HG02571 (cell line): ENCODE data around the gene ATXN7L3B.
"Not testable (repeated sequence)": the region's sequence is repeated elsewhere in the genome, so short reads cannot be mapped to it uniquely, and the experiment has no call there.

Experiments used
- ATAC-seq: cut with Tn5 transposase; IDR thresholded peaks from one replicate; pipeline ENCODE4 v1.9.1; 2021; ENCODE audit warnings: mild to moderate bottlenecking, moderate library complexity; ENCODE audit not compliant: unreplicated experiment

The ATXN7L3B gene, protein sequence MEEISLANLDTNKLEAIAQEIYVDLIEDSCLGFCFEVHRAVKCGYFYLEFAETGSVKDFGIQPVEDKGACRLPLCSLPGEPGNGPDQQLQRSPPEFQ

DNA sequence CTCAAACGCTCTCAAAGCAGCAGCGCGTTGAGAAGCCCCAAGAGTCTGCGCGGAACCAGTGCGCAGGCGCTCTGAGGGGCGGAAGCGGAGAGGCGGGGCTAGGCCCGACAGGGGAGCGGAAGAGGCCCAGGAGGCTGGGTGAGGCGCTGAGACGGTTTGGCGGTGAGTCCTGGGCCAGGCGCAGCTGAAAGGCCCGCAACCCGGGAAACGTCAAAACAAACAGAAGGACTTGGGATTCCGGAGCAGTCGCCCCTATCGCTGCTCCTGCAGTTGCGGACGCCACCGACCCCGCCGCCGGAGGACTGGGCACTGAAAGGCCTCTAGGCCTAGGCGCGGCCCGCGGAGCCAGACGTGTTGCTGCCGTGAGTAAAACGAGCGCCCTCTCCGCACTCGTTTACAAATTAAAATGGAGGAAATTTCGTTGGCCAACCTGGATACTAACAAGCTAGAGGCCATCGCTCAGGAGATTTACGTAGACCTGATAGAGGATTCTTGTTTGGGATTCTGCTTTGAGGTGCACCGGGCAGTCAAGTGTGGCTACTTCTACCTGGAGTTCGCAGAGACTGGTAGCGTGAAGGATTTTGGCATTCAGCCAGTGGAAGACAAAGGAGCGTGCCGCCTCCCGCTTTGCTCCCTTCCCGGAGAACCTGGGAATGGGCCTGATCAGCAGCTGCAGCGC is at the start of gene ATXN7L3B:
Gene ATXN7L3B (plus strand): TSS at position 129 of the 679 bp plus-strand sequence. CDS start 278 bp downstream, at position 407.
- peak; percentile 98 for ATAC-seq

DNA sequence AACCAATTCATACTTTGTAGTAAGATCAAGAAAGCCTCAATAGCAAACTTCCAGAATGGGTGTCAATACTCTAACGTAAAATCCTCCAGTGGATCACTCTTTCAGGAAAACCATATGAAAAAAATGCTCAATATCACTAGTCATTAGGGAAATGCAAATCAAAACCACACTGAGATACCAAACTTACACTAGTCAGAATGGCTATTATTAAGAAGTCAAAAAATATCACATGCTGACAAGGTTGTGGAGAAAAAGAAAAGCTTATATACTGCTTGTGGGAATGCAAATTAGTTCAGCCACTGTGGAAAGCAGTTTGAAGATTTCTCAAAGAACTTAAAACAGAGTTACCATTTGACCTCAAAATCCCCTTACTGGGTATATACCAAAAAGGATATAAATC is 49.5 kb upstream of the ATXN7L3B start:
- ATAC-seq = peak; percentile 52

DNA sequence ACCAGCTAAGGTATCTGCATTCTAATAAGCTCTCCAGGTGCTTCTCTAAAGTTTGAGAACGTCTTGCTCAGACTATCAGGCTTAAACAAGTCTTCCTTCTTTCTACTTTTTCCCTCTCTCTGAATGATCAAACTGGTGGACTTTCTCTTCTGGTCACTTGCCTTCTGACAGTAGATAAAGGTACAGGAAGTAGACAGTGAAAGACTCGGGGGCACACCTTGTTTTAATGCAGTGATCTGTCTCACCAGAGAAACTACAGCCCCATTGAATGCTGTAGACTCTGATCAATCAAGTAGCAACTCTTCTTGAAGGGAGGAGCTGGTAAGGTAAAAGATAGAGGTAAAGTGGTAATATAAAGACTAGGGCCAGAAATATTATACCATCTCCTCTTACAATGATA is 48.1 kb upstream of the ATXN7L3B start:
- no peak for ATAC-seq

DNA sequence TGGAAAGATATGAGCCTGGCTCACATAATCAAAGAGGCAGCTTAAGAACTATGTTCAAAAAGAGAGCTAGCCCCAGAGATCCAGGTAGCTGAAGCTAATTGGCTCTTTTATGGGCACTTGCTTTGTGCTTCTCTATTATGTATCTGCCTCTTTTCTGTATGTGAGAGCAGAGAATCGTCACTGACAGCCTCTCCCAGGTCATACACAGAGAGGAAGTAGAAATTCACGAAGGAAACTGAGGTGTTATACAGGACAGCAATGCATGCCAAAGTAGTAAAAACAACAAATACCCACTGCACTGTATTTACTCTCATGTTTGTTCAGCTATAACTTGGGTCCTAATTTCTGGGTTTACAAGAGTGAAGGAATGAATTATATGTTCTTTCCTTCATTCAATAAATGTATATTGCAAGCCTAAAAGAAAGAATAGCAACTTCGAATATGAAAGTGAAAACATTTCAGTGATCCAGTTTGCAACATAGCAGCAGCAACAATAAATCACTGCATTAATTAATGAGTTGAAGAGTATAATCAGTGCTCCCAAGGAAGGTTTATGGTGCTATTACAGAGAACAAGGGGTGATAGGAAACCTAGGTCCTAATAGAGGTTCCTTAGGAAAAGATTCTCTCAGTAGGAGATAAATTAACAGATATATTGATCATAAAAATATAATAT is 47.1 kb upstream of the ATXN7L3B start:
- peak; percentile 74 for ATAC-seq

DNA sequence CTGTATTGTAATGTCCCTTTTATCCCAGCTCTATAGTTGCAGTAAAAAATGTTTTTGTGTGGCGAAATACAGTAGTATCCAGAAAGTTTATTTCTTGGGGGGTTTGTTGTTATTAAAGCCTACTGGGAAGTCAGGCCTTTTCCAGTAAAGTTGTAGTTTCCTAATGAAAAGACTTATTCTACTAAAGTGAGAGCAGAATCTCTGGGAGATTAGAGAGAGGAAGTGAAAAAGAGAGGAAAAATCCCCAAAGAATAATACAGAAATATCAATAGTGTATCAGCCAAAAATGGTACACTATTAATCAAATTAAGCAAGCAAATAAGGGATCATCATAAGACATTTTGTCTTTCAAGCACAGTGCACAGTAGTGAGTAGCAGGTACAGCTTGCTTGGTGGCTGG is 46.3 kb upstream of the ATXN7L3B start:
- no peak for ATAC-seq

DNA sequence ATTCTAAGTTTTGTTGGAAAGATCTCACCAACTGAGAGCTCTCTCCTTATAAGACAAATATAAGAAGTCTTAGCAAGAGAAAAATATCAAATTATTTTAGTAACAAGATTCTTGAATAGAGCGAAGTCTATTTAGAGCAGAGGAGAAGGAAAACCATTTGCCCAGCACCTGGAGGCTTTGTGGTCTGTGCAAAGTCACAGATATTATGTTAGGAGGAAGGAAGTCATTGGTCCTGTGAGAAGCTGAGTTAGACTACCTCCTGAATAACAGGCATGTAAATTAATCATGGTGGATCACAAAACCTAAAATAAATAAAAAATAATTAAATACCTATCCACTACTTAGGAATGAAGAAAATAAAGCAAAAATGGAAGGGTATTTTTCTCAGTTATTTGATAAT is 38.4 kb upstream of the ATXN7L3B start:
- ATAC-seq = no peak

DNA sequence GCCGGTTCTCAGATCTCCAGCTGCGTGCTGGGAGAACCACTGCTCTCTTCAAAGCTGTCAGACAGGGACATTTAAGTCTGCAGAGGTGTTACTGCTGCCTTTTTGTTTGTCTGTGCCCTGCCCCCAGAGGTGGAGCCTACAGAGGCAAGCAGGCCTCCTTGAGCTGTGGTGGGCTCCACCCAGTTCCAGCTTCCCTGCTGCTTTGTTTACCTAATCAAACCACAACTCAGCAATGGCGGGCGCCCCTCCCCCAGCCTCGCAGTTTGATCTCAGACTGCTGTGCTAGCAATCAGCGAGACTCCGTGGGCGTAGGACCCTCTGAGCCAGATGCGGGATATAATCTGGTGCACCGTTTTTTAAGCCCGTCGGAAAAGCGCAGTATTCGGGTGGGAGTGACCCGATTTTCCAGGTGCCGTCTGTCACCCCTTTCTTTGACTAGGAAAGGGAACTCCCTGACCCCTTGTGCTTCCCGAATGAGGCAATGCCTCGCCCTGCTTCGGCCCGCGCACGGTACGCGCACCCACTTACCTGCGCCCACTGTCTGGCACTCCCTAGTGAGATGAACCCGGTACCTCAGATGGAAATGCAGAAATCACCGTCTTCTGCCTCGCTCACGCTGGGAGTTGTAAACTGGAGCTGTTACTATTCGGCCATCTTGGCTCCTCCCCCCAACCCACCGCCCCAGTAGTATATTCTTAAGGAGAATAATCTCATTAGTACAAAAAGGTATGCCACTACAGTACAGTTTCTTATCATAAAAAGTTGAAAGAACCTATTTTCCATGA is 28.6 kb upstream of the ATXN7L3B start:
- ATAC-seq = not testable (repeated sequence)

DNA sequence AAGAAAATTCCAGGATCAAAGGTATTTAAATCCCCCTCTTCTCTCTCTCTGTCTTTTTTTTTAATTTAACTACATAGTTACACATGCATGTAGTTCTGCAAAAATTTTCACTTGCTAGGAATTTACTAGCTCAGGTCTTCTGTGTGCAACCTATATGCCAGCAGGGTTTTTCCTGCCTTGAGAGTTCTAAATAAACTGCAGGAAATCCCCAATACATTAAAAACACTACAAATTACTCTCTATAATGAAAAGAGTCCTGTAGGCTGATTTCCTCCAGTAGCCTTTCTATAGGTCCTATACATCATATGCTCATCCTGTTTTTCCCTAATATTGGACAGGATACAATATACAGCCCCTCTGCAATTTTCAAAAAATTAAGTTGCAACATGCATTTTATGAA is 27.7 kb upstream of the ATXN7L3B start:
- ATAC-seq = no peak

DNA sequence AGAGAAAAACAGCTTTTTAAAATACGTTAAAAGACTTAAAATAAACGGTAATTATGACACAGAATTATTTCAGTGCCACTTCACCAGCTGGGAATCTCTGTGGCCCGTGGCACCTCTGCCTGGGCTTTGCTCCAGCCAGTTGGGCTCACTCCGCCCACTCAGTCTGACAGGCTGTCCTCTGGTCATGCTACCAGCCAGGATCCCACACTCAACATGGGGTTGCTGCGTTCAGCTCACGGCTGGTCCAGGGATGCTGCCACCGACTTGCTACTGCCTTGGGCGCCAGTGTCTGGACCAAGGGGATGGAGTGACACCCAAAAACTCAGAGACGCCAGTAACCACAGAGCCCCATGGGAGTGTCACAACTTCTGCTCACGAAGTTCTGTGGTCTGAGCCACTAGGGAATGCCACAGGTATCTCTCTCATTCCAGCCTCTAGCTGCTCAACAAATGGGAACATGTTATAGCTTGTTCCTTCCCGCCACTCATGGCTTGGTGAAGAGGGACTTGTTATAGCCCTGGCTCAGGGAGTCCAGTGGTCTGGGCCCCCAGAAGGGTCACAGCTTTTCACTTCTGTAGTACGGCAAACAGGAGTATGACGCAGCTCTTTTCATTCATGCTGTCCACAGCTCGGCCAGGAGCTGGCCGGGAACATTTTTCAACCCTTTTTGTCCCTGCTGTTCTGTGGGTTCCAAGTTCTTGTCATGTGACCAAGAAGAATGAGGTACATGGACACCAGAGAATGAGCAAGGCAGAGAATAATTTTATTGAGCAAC is 23.4 kb upstream of the ATXN7L3B start:
- no peak for ATAC-seq

DNA sequence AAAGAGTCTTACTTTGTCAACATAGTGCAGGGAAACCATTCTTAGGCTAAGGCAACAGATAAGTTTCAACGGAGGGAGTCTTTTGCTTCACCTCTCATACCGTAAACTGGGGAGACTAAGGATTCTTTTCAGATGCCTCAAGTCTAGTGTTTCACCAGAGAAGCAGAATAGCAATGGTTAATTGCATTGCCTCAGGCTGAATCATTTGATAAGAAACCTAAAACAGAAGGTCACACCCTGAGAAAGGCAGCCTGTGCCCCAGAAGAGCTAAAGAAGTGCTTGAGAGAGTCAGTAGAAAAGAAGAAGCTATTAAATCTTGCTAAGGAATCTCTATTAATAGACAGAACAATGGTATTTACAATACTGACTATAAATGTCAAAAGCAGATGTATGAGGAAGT is 21.8 kb upstream of the ATXN7L3B start:
- no peak for ATAC-seq

DNA sequence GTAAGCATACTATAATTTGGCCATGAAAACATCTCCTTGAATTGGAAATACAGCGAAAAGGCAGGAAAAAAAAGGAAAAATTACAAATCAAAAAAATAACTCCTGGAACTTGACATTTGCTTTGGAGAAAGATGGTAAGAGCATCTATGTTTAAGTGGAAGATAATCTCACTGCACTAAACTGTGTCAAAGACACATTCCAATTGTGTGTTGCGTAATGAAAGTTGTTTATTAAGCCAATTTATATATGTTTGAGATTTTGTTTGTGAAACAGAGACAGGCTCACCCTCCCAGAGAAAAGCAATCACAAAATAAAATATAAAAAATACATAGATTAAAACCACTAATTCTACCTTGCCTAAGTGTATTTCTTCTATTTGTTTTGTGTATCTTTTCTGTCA is 11.1 kb upstream of the ATXN7L3B start:
- no peak for ATAC-seq

DNA sequence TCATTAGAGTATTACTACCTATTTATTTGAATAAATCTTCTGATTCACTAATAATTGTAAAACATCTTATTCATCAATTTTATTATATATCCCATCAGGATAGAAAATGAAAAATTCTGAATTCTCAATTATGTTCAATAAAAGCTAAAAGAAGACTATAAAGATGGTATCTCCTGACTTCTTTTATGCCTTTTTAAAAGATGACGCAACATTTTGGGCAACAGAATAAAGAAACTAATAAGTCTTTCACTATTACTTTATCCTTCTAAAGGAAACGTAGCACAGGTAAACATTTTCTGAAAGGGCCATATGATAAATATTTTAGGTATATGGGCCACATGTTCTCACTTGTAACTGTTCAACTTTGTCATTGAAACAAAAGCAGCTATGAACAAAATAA is 10.1 kb upstream of the ATXN7L3B start:
- no peak for ATAC-seq

DNA sequence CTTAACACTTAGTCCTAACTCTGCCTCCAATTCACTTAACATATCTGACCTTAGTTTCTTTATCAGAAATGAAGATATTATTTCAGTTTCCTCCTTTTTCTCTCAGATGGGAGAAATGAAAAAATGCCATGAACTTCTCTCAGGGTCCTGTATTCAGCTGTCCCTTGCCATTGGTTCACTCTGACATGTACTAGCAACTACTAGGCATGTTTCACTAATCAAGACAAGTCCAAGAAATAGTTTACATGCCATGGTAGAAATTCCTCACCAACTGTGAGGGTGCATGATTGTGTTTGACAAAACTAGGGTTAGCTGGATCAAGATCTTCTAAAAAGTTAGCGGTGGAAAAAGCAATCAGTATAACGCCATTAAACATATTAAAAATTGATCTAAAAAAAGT is 7.0 kb upstream of the ATXN7L3B start:
- ATAC-seq = no peak

DNA sequence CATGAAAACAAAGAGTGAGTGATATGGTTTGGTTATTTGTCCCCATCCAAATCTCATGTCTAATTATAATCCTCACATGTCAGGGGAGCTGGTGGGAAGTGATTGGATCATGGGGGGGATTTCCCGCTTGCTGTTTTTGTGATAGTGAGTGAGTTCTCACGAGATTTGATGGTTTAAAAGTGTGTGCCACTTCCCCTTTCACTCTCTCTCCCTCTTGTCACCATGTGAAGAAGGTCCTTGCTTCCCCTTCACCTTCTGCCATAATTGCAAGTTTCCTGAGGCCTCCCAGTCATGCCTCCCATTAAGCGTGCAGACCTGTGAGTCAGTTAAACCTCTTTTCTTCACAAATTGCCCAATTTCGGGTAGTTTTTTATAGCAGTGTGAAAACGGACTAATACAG is 2.1 kb upstream of the ATXN7L3B start:
- no peak for ATAC-seq

DNA sequence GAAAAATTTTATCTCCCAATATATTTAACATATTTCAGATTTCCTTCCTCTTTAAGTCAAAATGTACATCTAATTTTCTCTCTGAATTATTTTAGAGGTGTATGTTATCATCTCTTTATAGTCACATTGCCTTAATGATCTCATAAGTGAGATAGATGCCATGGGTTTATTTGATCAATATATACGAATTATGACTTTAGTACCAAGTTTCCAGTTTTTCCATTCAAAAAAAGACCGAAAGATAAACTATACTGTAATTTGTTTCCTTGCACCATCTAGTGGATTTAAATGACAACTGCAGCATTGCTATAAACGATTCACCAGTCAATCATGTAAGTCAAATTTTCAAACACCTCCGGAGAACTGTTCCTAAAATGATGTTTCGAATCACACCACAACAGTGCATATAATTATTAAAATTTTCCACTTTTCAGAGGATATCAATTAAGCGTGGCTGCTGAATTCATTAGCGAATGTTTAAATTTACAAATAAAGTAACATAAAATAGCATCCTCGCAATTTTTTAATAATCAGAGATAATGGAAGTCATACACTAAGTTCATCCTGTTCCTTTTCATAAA is 419 bp upstream of the ATXN7L3B start:
- peak; percentile 50 for ATAC-seq

DNA sequence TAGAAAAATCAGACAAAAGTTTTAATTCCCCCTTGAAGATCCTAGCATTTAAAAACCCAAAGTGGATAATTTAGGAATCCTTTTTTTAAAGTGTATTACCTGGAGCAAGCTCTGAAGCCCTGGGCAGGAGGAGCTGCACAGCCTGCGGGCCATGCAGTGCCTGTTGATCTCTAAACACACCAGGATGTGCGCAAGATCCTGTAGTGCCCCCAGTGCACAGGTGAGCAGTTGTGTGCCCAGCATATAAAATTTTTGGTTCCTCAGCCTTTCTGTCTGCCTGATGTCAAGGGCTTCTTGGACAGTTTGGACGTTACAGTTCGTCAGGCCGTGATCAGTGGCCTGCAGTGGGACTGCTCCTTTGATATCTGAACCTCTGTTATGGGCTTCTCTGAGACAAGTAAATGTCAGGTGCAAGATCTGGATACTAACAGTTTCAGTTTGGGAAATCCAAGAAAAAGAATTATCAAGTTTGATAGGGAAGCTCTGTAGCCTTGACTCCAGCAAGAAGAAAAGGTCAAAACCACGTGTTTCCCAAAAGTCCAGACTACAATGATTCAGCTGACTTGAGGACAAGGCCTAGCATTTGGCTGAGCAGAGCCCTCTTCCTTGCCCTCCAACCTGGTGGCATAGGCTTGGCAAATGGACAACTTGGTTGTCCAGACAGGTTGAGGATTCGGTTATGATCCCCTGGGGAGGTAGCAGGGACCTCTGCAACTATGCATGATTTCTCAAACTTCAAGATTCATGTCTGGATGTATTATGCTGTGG is 1.0 kb downstream of the ATXN7L3B start:
- peak; percentile 15 for ATAC-seq

DNA sequence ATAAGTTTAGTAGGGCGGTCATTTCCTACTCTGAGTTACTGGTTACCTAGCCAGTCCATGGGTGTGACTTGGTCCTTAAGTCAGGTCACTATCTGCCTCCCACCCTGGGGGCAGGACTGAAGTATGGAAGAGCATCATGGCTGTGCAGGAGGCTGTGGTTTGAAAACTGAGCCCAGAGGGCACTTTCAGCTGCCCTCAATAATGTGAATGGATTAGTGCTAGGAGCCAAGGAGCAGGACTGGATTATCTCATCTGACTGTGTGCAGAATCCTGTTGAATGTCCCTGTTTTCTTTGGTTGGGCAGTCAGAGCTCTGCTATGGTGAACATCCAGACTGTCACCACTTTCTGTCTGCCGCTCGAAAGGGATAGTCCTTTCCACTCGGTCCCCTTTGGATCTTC is 1.6 kb downstream of the ATXN7L3B start:
- ATAC-seq = no peak

DNA sequence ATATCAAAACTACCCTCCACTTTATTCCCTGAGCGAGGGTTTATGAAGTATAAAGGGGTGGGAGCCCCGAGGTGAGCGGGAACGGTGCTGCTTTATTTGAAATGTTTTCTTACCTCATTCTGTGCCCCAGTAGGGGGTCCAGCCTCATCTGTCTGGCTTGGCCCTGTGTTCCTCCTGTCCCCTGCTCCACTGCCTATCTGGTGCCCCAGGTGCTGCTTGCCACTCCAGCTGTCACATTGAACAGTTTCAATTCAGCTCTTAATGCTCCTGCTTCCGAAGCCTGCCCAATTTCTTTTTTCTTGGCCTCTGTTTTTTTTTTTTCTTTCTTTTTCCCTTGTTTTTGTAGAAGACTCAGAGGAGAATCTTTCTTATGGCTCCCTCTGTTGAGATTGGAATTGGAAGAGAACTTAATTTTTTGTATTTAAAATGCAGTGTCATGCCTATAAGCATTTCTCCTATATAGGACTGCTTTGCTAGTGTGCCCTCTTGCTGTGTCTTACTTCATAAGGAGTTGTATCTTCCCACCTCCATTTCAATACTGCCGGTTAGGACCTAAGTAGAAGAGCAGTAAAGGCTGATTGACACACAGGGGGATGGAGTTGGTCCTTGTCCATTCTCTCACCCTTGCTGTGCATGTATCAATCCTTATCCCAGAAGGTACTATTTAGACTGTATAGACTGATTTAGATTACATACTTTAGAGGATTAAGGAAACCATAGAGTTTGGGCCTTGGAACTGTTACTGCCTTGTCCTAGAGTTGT is 2.3 kb downstream of the ATXN7L3B start:
- no peak for ATAC-seq

DNA sequence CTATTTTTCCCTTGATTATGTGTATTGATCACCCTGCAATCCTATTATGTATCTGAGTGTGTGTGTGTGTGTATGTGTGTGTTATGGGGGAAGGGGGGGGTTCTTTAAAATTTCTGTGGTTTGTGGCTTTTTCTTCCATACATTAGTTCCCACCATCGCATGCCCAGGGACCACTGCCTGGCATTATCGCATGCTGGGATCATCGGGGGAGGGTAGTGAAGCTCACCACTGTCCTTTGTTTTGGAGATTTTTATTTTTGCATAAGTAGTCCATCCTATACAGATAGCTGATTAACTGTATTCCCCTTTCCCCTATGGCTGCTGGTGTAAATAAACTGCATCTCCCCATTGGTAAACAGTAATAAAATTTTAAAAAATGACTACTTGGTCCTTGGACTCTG is 3.4 kb downstream of the ATXN7L3B start:
- ATAC-seq = no peak
